H1 (cell line): ENCODE results near the gene S100A16.

ENCODE experiments used
- BRCA1 ChIP-seq: IDR thresholded peaks from 2 replicates; pipeline ENCODE4 v1.6.1; 2012; ENCODE audit warnings: low read depth, low read length, improper control_type of control experiment
- GABPA ChIP-seq: IDR thresholded peaks from 2 replicates; pipeline ENCODE4 v1.6.1; 2011; ENCODE audit warnings: mild to moderate bottlenecking, low read length, moderate library complexity, borderline replicate concordance; ENCODE audit not compliant: insufficient read depth
- JUN ChIP-seq: IDR thresholded peaks from 2 replicates; pipeline ENCODE4 v1.6.1; 2011; ENCODE audit warnings: low read depth, mild to moderate bottlenecking, improper control_type of control experiment, low read length
- POLR2A ChIP-seq, 2 experiments: IDR thresholded peaks; 1 replicate in 1 of 2; 2 replicates in 1 of 2; pipeline ENCODE4 v1.6.1; 2011; ENCODE audit warnings: low read depth in 2 of 2, low read length in 2 of 2, mild to moderate bottlenecking in 2 of 2; ENCODE audit errors: control extremely low read depth in 1 of 2
- RBBP5 ChIP-seq: IDR thresholded peaks from 2 replicates; pipeline ENCODE4 v1.7.1; 2012; ENCODE audit warnings: low read depth, mild to moderate bottlenecking, inconsistent platforms, low read length, moderate library complexity, borderline replicate concordance
- SAP30 ChIP-seq: fragments of 300-600 bp; sonication (generic); IDR thresholded peaks from 2 replicates; pipeline ENCODE4 v1.7.1; 2012; ENCODE audit warnings: low read length, moderate library complexity, mild to moderate bottlenecking, inconsistent platforms; ENCODE audit not compliant: insufficient read depth, insufficient replicate concordance
- SIN3A ChIP-seq, 2 experiments: IDR thresholded peaks in 1 of 2; conservative IDR thresholded peaks in 1 of 2; 2 replicates each; pipeline ENCODE4 v1.6.1; 2011 to 2012; ENCODE audit warnings: low read length in 2 of 2, improper control_type of control experiment in 1 of 2, low read depth in 1 of 2, mild to moderate bottlenecking in 1 of 2
- SIX5 ChIP-seq: IDR thresholded peaks from 2 replicates; pipeline ENCODE4 v1.6.1; 2011; ENCODE audit warnings: mild to moderate bottlenecking, low read depth, low read length
- TAF1 ChIP-seq: IDR thresholded peaks from 2 replicates; pipeline ENCODE4 v1.6.1; 2011; ENCODE audit warnings: mild to moderate bottlenecking, low read depth, low read length
- TF ChIP-seq, protein P1 (sequence below): fragments of 300-600 bp; sonication (generic); IDR thresholded peaks from 2 replicates; pipeline ENCODE4 v1.7.1; 2012; ENCODE audit warnings: low read length, moderate library complexity, mild to moderate bottlenecking, inconsistent platforms; ENCODE audit not compliant: insufficient replicate concordance
- TF ChIP-seq, protein P2 (sequence below), 3 experiments: IDR thresholded peaks; 1 replicate in 2 of 3; 2 replicates in 1 of 3; pipeline versions ENCODE4 v1.5.1 to v1.6.1; 2011; ENCODE audit warnings: low read length in 3 of 3, mild to moderate bottlenecking in 3 of 3, inconsistent platforms in 2 of 3, low read depth in 1 of 3, moderate library complexity in 1 of 3; ENCODE audit not compliant: insufficient read depth in 1 of 3; ENCODE audit errors: control extremely low read depth in 1 of 3
- TF ChIP-seq, protein P3 (sequence below): IDR thresholded peaks from 2 replicates; pipeline ENCODE4 v1.6.1; 2012; ENCODE audit warnings: inconsistent platforms
- TF ChIP-seq, protein P4 (sequence below): IDR thresholded peaks from 2 replicates; pipeline ENCODE4 v1.6.1; 2011; ENCODE audit warnings: low read length, improper control_type of control experiment

DNA sequence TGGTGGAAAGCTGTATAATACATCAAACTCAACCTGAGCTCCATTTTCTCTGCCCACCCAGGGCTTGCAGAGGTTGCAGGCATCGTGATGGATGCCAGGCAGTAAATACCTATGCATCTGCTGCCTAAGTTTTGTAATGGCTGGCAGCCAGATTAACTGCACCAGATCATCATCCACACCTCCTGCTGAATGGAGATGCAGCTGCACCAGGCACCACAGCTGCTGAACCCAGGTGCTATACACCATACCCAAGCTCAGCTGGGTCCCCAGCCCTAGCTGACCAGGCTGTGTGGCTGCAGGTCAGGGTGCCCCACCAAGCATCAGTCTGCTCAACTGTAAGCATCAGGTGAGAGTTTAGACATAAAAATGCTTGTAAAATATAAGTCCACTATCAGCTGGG is 38.8 kb upstream of the S100A16 start:
- TF ChIP-seq, protein P1, sequence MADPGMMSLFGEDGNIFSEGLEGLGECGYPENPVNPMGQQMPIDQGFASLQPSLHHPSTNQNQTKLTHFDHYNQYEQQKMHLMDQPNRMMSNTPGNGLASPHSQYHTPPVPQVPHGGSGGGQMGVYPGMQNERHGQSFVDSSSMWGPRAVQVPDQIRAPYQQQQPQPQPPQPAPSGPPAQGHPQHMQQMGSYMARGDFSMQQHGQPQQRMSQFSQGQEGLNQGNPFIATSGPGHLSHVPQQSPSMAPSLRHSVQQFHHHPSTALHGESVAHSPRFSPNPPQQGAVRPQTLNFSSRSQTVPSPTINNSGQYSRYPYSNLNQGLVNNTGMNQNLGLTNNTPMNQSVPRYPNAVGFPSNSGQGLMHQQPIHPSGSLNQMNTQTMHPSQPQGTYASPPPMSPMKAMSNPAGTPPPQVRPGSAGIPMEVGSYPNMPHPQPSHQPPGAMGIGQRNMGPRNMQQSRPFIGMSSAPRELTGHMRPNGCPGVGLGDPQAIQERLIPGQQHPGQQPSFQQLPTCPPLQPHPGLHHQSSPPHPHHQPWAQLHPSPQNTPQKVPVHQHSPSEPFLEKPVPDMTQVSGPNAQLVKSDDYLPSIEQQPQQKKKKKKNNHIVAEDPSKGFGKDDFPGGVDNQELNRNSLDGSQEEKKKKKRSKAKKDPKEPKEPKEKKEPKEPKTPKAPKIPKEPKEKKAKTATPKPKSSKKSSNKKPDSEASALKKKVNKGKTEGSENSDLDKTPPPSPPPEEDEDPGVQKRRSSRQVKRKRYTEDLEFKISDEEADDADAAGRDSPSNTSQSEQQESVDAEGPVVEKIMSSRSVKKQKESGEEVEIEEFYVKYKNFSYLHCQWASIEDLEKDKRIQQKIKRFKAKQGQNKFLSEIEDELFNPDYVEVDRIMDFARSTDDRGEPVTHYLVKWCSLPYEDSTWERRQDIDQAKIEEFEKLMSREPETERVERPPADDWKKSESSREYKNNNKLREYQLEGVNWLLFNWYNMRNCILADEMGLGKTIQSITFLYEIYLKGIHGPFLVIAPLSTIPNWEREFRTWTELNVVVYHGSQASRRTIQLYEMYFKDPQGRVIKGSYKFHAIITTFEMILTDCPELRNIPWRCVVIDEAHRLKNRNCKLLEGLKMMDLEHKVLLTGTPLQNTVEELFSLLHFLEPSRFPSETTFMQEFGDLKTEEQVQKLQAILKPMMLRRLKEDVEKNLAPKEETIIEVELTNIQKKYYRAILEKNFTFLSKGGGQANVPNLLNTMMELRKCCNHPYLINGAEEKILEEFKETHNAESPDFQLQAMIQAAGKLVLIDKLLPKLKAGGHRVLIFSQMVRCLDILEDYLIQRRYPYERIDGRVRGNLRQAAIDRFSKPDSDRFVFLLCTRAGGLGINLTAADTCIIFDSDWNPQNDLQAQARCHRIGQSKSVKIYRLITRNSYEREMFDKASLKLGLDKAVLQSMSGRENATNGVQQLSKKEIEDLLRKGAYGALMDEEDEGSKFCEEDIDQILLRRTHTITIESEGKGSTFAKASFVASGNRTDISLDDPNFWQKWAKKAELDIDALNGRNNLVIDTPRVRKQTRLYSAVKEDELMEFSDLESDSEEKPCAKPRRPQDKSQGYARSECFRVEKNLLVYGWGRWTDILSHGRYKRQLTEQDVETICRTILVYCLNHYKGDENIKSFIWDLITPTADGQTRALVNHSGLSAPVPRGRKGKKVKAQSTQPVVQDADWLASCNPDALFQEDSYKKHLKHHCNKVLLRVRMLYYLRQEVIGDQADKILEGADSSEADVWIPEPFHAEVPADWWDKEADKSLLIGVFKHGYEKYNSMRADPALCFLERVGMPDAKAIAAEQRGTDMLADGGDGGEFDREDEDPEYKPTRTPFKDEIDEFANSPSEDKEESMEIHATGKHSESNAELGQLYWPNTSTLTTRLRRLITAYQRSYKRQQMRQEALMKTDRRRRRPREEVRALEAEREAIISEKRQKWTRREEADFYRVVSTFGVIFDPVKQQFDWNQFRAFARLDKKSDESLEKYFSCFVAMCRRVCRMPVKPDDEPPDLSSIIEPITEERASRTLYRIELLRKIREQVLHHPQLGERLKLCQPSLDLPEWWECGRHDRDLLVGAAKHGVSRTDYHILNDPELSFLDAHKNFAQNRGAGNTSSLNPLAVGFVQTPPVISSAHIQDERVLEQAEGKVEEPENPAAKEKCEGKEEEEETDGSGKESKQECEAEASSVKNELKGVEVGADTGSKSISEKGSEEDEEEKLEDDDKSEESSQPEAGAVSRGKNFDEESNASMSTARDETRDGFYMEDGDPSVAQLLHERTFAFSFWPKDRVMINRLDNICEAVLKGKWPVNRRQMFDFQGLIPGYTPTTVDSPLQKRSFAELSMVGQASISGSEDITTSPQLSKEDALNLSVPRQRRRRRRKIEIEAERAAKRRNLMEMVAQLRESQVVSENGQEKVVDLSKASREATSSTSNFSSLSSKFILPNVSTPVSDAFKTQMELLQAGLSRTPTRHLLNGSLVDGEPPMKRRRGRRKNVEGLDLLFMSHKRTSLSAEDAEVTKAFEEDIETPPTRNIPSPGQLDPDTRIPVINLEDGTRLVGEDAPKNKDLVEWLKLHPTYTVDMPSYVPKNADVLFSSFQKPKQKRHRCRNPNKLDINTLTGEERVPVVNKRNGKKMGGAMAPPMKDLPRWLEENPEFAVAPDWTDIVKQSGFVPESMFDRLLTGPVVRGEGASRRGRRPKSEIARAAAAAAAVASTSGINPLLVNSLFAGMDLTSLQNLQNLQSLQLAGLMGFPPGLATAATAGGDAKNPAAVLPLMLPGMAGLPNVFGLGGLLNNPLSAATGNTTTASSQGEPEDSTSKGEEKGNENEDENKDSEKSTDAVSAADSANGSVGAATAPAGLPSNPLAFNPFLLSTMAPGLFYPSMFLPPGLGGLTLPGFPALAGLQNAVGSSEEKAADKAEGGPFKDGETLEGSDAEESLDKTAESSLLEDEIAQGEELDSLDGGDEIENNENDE, result no peak
- TF ChIP-seq, protein P2, sequence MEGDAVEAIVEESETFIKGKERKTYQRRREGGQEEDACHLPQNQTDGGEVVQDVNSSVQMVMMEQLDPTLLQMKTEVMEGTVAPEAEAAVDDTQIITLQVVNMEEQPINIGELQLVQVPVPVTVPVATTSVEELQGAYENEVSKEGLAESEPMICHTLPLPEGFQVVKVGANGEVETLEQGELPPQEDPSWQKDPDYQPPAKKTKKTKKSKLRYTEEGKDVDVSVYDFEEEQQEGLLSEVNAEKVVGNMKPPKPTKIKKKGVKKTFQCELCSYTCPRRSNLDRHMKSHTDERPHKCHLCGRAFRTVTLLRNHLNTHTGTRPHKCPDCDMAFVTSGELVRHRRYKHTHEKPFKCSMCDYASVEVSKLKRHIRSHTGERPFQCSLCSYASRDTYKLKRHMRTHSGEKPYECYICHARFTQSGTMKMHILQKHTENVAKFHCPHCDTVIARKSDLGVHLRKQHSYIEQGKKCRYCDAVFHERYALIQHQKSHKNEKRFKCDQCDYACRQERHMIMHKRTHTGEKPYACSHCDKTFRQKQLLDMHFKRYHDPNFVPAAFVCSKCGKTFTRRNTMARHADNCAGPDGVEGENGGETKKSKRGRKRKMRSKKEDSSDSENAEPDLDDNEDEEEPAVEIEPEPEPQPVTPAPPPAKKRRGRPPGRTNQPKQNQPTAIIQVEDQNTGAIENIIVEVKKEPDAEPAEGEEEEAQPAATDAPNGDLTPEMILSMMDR (IDR thresholded peaks at IDR 0.05; ENCODE audit: control extremely low read depth in 1 of 3, insufficient read depth in 1 of 3, low read depth in 1 of 3, low read length in 3 of 3), result no peak
- no peak for TF ChIP-seq SAP30
- TF ChIP-seq POLR2A (IDR thresholded peaks at IDR 0.05; ENCODE audit: control extremely low read depth in 1 of 2, low read depth in 2 of 2, low read length in 2 of 2), result no peak
- TF ChIP-seq, protein P3, sequence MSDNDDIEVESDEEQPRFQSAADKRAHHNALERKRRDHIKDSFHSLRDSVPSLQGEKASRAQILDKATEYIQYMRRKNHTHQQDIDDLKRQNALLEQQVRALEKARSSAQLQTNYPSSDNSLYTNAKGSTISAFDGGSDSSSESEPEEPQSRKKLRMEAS, result no peak
- no peak for TF ChIP-seq TAF1
- no peak for TF ChIP-seq SIN3A (conservative IDR thresholded peaks at IDR 0.05 in 1 of 2, IDR thresholded peaks at IDR 0.05 in 1 of 2; ENCODE audit: low read depth in 1 of 2, low read length in 2 of 2)
- no peak for TF ChIP-seq GABPA
- TF ChIP-seq RBBP5, result no peak
- TF ChIP-seq, protein P4, sequence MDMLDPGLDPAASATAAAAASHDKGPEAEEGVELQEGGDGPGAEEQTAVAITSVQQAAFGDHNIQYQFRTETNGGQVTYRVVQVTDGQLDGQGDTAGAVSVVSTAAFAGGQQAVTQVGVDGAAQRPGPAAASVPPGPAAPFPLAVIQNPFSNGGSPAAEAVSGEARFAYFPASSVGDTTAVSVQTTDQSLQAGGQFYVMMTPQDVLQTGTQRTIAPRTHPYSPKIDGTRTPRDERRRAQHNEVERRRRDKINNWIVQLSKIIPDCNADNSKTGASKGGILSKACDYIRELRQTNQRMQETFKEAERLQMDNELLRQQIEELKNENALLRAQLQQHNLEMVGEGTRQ, result no peak
- TF ChIP-seq JUN, result no peak
- no peak for TF ChIP-seq BRCA1
- no peak for TF ChIP-seq SIX5
